CD4-positive, alpha-beta T cell treated with Interleukin-15 for 1 hour (primary cell): ENCODE data around the gene BOD1L2.

Experiments
- DNase-seq: peaks from one replicate; pipeline ENCODE4 v3.0.0-alpha.2; 2020

Gene BOD1L2

GRCh38 chr18:57146956-57147636 is at the start of gene BOD1L2:
Gene BOD1L2 (plus strand): TSS chr18:57147087. CDS start chr18:57147313, 226 bp downstream.
- no peak for DNase-seq

GRCh38 chr18:57107140-57107832 is 39.6 kb upstream of the BOD1L2 start:
- DNase-seq = no peak

GRCh38 chr18:57110290-57110689 is 36.6 kb upstream of the BOD1L2 start:
- no peak for DNase-seq

GRCh38 chr18:57113799-57114420 is 33.0 kb upstream of the BOD1L2 start:
- DNase-seq = no peak

GRCh38 chr18:57116598-57117132 is 30.2 kb upstream of the BOD1L2 start:
- no peak for DNase-seq

- DNase-seq = no peak
These were observed 25.3 kb upstream of the BOD1L2 start for GRCh38 chr18:57121542-57122112.

- no peak for DNase-seq
These were observed 23.9 kb upstream of the BOD1L2 start for GRCh38 chr18:57122936-57123510.

- DNase-seq = no peak
These were observed 21.3 kb upstream of the BOD1L2 start for GRCh38 chr18:57125627-57126026.

GRCh38 chr18:57128220-57128932 is 18.5 kb upstream of the BOD1L2 start:
- no peak for DNase-seq

- DNase-seq = no peak
These were observed 15.8 kb upstream of the BOD1L2 start for GRCh38 chr18:57131101-57131500.

- DNase-seq = no peak
These were observed 15.1 kb upstream of the BOD1L2 start for GRCh38 chr18:57131782-57132181.

- DNase-seq = no peak
These were observed 12.2 kb upstream of the BOD1L2 start for GRCh38 chr18:57134618-57135135.

- DNase-seq = no peak
These were observed 11.2 kb upstream of the BOD1L2 start for GRCh38 chr18:57135699-57136098.

GRCh38 chr18:57137847-57138246 is 9.0 kb upstream of the BOD1L2 start:
- no peak for DNase-seq

- DNase-seq = no peak
These were observed 5.4 kb upstream of the BOD1L2 start for GRCh38 chr18:57141208-57142129.

- DNase-seq = no peak
These were observed 4.6 kb upstream of the BOD1L2 start for GRCh38 chr18:57142324-57142723.

GRCh38 chr18:57143265-57143664 is 3.6 kb upstream of the BOD1L2 start:
- no peak for DNase-seq

- DNase-seq = no peak
These were observed 1.4 kb downstream of the BOD1L2 start for GRCh38 chr18:57148263-57148662.

GRCh38 chr18:57149051-57149450 is 2.2 kb downstream of the BOD1L2 start:
- no peak for DNase-seq

- DNase-seq = no peak
These were observed 2.6 kb downstream of the BOD1L2 start for GRCh38 chr18:57149531-57149930.

GRCh38 chr18:57150081-57150480 is 3.2 kb downstream of the BOD1L2 start:
- no peak for DNase-seq
